NCI-H1048 (cell line): ENCODE data around the gene SRGAP2.
"Not testable (repeated sequence)": the region's sequence is repeated elsewhere in the genome, so short reads cannot be mapped to it uniquely, and the experiment has no call there.

ENCODE experiments used
- DNase-seq: peaks from one replicate; lab custom pipeline; 2025; lab: John Stamatoyannopoulos, UW

The SRGAP2 gene

GRCh38 chr1:206250953-206251681 is 47.8 kb downstream of the SRGAP2 start:
- DNase-seq = not testable (repeated sequence)

GRCh38 chr1:206252680-206253335 is 49.5 kb downstream of the SRGAP2 start:
- not testable (repeated sequence) for DNase-seq
